ENCODE measurements around the gene NELL2.

DNA sequence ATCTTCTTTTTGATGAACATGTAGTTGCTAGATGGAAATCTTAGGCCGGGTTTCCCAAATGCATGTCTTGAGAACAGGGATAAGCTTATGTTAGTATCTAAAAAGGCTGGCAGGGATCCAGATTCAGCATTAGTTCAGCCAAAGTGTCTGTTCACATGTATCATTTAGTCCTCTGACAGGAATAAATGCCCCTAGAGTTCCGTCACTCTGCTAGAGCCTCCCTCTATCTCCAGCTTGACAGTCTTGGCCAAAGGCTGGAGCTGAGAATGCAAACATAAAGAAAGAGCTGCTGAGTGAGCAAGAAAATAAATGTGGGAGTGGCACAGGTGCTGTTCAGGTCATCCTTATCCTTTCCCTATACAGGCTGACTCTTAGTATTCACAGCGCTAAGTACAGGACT is 13.8 kb upstream of the NELL2 start:
- TF ChIP-seq, protein P1, sequence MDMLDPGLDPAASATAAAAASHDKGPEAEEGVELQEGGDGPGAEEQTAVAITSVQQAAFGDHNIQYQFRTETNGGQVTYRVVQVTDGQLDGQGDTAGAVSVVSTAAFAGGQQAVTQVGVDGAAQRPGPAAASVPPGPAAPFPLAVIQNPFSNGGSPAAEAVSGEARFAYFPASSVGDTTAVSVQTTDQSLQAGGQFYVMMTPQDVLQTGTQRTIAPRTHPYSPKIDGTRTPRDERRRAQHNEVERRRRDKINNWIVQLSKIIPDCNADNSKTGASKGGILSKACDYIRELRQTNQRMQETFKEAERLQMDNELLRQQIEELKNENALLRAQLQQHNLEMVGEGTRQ (IDR thresholded peaks at IDR 0.05), result no peak
- no peak for TF ChIP-seq RCOR1 (IDR thresholded peaks at IDR 0.05; ENCODE audit: low read depth, low read length)
- TF ChIP-seq, protein P2, sequence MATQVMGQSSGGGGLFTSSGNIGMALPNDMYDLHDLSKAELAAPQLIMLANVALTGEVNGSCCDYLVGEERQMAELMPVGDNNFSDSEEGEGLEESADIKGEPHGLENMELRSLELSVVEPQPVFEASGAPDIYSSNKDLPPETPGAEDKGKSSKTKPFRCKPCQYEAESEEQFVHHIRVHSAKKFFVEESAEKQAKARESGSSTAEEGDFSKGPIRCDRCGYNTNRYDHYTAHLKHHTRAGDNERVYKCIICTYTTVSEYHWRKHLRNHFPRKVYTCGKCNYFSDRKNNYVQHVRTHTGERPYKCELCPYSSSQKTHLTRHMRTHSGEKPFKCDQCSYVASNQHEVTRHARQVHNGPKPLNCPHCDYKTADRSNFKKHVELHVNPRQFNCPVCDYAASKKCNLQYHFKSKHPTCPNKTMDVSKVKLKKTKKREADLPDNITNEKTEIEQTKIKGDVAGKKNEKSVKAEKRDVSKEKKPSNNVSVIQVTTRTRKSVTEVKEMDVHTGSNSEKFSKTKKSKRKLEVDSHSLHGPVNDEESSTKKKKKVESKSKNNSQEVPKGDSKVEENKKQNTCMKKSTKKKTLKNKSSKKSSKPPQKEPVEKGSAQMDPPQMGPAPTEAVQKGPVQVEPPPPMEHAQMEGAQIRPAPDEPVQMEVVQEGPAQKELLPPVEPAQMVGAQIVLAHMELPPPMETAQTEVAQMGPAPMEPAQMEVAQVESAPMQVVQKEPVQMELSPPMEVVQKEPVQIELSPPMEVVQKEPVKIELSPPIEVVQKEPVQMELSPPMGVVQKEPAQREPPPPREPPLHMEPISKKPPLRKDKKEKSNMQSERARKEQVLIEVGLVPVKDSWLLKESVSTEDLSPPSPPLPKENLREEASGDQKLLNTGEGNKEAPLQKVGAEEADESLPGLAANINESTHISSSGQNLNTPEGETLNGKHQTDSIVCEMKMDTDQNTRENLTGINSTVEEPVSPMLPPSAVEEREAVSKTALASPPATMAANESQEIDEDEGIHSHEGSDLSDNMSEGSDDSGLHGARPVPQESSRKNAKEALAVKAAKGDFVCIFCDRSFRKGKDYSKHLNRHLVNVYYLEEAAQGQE (IDR thresholded peaks at IDR 0.05), result no peak
- TF ChIP-seq, protein P3, sequence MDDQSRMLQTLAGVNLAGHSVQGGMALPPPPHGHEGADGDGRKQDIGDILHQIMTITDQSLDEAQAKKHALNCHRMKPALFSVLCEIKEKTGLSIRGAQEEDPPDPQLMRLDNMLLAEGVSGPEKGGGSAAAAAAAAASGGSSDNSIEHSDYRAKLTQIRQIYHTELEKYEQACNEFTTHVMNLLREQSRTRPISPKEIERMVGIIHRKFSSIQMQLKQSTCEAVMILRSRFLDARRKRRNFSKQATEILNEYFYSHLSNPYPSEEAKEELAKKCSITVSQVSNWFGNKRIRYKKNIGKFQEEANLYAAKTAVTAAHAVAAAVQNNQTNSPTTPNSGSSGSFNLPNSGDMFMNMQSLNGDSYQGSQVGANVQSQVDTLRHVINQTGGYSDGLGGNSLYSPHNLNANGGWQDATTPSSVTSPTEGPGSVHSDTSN (IDR thresholded peaks at IDR 0.05), result no peak
- no peak for TF ChIP-seq BHLHE40 (IDR thresholded peaks at IDR 0.05; ENCODE audit: low read depth, low read length)
- no peak for TF ChIP-seq RAD21 (conservative IDR thresholded peaks at IDR 0.05 in 1 of 2, IDR thresholded peaks at IDR 0.05 in 1 of 2)
- no peak for TF ChIP-seq SMC3 (IDR thresholded peaks at IDR 0.05)
- TF ChIP-seq EP300 (IDR thresholded peaks at IDR 0.05), result no peak
- TF ChIP-seq SREBF2 (IDR thresholded peaks at IDR 0.05), result no peak
- TF ChIP-seq, protein P4, sequence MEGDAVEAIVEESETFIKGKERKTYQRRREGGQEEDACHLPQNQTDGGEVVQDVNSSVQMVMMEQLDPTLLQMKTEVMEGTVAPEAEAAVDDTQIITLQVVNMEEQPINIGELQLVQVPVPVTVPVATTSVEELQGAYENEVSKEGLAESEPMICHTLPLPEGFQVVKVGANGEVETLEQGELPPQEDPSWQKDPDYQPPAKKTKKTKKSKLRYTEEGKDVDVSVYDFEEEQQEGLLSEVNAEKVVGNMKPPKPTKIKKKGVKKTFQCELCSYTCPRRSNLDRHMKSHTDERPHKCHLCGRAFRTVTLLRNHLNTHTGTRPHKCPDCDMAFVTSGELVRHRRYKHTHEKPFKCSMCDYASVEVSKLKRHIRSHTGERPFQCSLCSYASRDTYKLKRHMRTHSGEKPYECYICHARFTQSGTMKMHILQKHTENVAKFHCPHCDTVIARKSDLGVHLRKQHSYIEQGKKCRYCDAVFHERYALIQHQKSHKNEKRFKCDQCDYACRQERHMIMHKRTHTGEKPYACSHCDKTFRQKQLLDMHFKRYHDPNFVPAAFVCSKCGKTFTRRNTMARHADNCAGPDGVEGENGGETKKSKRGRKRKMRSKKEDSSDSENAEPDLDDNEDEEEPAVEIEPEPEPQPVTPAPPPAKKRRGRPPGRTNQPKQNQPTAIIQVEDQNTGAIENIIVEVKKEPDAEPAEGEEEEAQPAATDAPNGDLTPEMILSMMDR (IDR thresholded peaks at IDR 0.05), result no peak
- no peak for TF ChIP-seq POLR2A (IDR thresholded peaks at IDR 0.05; ENCODE audit: low read length)
- TF ChIP-seq FOXS1 (CRISPR knock-in tag; IDR thresholded peaks at IDR 0.05), result no peak
- TF ChIP-seq JUNB (IDR thresholded peaks at IDR 0.05), result no peak

All from A549 (cell line).